Activated naive CD4-positive, alpha-beta T cell treated with anti-CD3 and anti-CD28 coated beads for 36 hours (primary cell): Measurements from ENCODE around the gene ZNF598. TPM values are rescaled to one million over a fixed set of nuclear protein-coding genes. Genes with fewer than 3 reads are reported as not detected.
"Not testable (repeated sequence)": the region's sequence is repeated elsewhere in the genome, so short reads cannot be mapped to it uniquely, and the experiment has no call there.

Experiments used
- CTCF ChIA-PET: fragments of 350-600 bp; sonication (Branson Sonifier 250); formaldehyde crosslinking; loops from one replicate; lab custom pipeline; 2021; ENCODE audit warnings: antibody characterized with exemption; lab: Charles Lee
- DNase-seq: peaks from one replicate; pipeline ENCODE4 v3.0.0-alpha.2; 2020
- H3K27ac Mint-ChIP-seq: one replicate; pipeline ENCODE4 v1.8.0; 2021; ENCODE audit warnings: mild to moderate bottlenecking, mixed read lengths
- H3K27me3 Mint-ChIP-seq: one replicate; pipeline ENCODE4 v1.8.0; 2021; ENCODE audit warnings: low read depth, mixed read lengths
- H3K36me3 Mint-ChIP-seq: one replicate; pipeline ENCODE4 v1.8.0; 2021; ENCODE audit warnings: low read depth, mixed read lengths
- H3K4me1 Mint-ChIP-seq: one replicate; pipeline ENCODE4 v1.8.0; 2021; ENCODE audit warnings: low read depth, mixed read lengths
- H3K4me3 Mint-ChIP-seq: one replicate; pipeline ENCODE4 v1.8.0; 2021; ENCODE audit warnings: mild to moderate bottlenecking, moderate library complexity, mixed read lengths
- H3K9me3 Mint-ChIP-seq: one replicate; pipeline ENCODE4 v1.8.0; 2021; ENCODE audit warnings: mixed read lengths
- intact Hi-C: fragments of 100-400 bp; cut with micrococcal nuclease; formaldehyde crosslinking; loops from one replicate; pipeline ENCODE4 v1.15.1; 2023
- total RNA-seq, 2 experiments: library from RNA; stranded (reverse); gene quantifications; one replicate each; pipeline ENCODE4 v1.2.3, GENCODE V29; 2021

Gene ZNF598
- total RNA-seq, 2 experiments from 2014 or later, result 88.8 to 93.5 TPM

- intact Hi-C loops, result no loop called here
- H3K27me3 Mint-ChIP-seq, result no peaks in the 10 kb centered on the region
- CTCF ChIA-PET, result no interaction called here
- DNase-seq, result peak; percentile 30
- H3K36me3 Mint-ChIP-seq, result peaks cover 44% of the 10 kb centered on the region
- H3K9me3 Mint-ChIP-seq, result no peaks in the 10 kb centered on the region
- H3K27ac Mint-ChIP-seq, result peak overlapping the region; percentile 62
- H3K4me1 Mint-ChIP-seq, result peaks cover 42% of the 10 kb centered on the region
- H3K4me3 Mint-ChIP-seq, result peak overlapping the region; percentile 97
These were observed 48.0 kb downstream of the ZNF598 start for GRCh38 chr16:1961651-1962067.

- H3K27ac Mint-ChIP-seq, result peak overlapping the region; percentile 87
- peak; percentile 44 for DNase-seq
- peaks cover 43% of the 10 kb centered on the region for H3K36me3 Mint-ChIP-seq
- CTCF ChIA-PET, result interaction anchor here (1.0 kb wide), 1 partner anchor 14 kb away, joined by 3 read pairs; no protein-coding TSS in a partner anchor
- no peaks in the 10 kb centered on the region for H3K9me3 Mint-ChIP-seq
- peaks cover 41% of the 10 kb centered on the region for H3K4me1 Mint-ChIP-seq
- no peaks in the 10 kb centered on the region for H3K27me3 Mint-ChIP-seq
- intact Hi-C loops, result no loop called here
- H3K4me3 Mint-ChIP-seq, result peak overlapping the region; percentile 96
These were observed 48.7 kb downstream of the ZNF598 start for GRCh38 chr16:1960665-1961630.

GRCh38 chr16:1959269-1960039, 50.2 kb downstream of the ZNF598 start, which contains the start of gene NDUFB10:
TSS of gene NDUFB10 (plus strand) at chr16:1959538. CDS start at chr16:1959625, 87 bp downstream.
- intact Hi-C loops, result loop anchor here (1.0 kb wide), 2 partner anchors 12 to 16 kb away; partner anchors contain the start of gene MSRB1
- Mint-ChIP-seq H3K36me3 (peaks cover 34% of the 10 kb centered on the region), H3K27ac (peak within 1 kb of the TSS; percentile 87), H3K9me3 (no peaks in the 10 kb centered on the region), H3K4me1 (peaks cover 36% of the 10 kb centered on the region), H3K4me3 (peak within 1 kb of the TSS; percentile 96), H3K27me3 (no peaks in the 10 kb centered on the region)
- DNase-seq, result peak; percentile 91
- CTCF ChIA-PET, result no interaction called here

GRCh38 chr16:1958715-1959268, 50.8 kb downstream of the ZNF598 start:
- Mint-ChIP-seq H3K4me1 (peaks cover 33% of the 10 kb centered on the region), H3K36me3 (peaks cover 29% of the 10 kb centered on the region), H3K9me3 (no peaks in the 10 kb centered on the region), H3K27ac (no peak overlapping the region), H3K4me3 (peak overlapping the region; percentile 96), H3K27me3 (no peaks in the 10 kb centered on the region)
- no peak for DNase-seq
- CTCF ChIA-PET, result interaction anchor here (0.6 kb wide), 1 partner anchor 636 kb away, joined by 3 read pairs; no protein-coding TSS in a partner anchor
- intact Hi-C loops, result loop anchor here (1.0 kb wide), 2 partner anchors 13 to 15 kb away; partner anchors contain the start of gene MSRB1

- H3K27me3 Mint-ChIP-seq, DNase-seq, intact Hi-C loops, H3K4me3 Mint-ChIP-seq, H3K9me3 Mint-ChIP-seq, H3K27ac Mint-ChIP-seq: not testable (repeated sequence)
- CTCF ChIA-PET, result interaction anchor here (1.1 kb wide), 1 partner anchor 34 kb away, joined by 3 read pairs; no protein-coding TSS in a partner anchor
- Mint-ChIP-seq H3K36me3 (peaks cover 22% of the 10 kb centered on the region), H3K4me1 (peaks cover 28% of the 10 kb centered on the region)
These were observed 51.5 kb downstream of the ZNF598 start for GRCh38 chr16:1958143-1958491.

- intact Hi-C loops, H3K27ac Mint-ChIP-seq, DNase-seq, H3K4me3 Mint-ChIP-seq, H3K9me3 Mint-ChIP-seq, H3K27me3 Mint-ChIP-seq: not testable (repeated sequence)
- Mint-ChIP-seq H3K36me3 (peaks cover 17% of the 10 kb centered on the region), H3K4me1 (peaks cover 22% of the 10 kb centered on the region)
- CTCF ChIA-PET, result interaction anchor here (1.1 kb wide), 1 partner anchor 34 kb away, joined by 3 read pairs; no protein-coding TSS in a partner anchor
These were observed 52.0 kb downstream of the ZNF598 start for GRCh38 chr16:1957434-1958142.

GRCh38 chr16:1953734-1954133, 55.9 kb downstream of the ZNF598 start:
- CTCF ChIA-PET, result interaction anchor here (0.8 kb wide), 1 partner anchor 10 kb away, joined by 4 read pairs; the partner anchor contains the start of gene MSRB1
- Mint-ChIP-seq H3K36me3 (no peaks in the 10 kb centered on the region), H3K27me3 (no peaks in the 10 kb centered on the region), H3K9me3 (no peaks in the 10 kb centered on the region), H3K4me1 (no peaks in the 10 kb centered on the region), H3K4me3 (no peak overlapping the region), H3K27ac (no peak overlapping the region)
- intact Hi-C loops, result no loop called here
- no peak for DNase-seq

- intact Hi-C loops, result no loop called here
- DNase-seq, result no peak
- H3K27me3 Mint-ChIP-seq, result no peaks in the 10 kb centered on the region
- no peak overlapping the region for H3K27ac Mint-ChIP-seq
- CTCF ChIA-PET, result no interaction called here
- H3K36me3 Mint-ChIP-seq, result no peaks in the 10 kb centered on the region
- H3K4me1 Mint-ChIP-seq, result peaks cover 2% of the 10 kb centered on the region
- no peak overlapping the region for H3K4me3 Mint-ChIP-seq
- no peaks in the 10 kb centered on the region for H3K9me3 Mint-ChIP-seq
These were observed 59.1 kb downstream of the ZNF598 start for GRCh38 chr16:1950559-1950958.

GRCh38 chr16:1950047-1950446, 59.6 kb downstream of the ZNF598 start:
- Mint-ChIP-seq H3K4me3 (no peak overlapping the region), H3K36me3 (no peaks in the 10 kb centered on the region), H3K4me1 (peaks cover 2% of the 10 kb centered on the region), H3K27me3 (no peaks in the 10 kb centered on the region), H3K9me3 (no peaks in the 10 kb centered on the region), H3K27ac (no peak overlapping the region)
- CTCF ChIA-PET, result no interaction called here
- intact Hi-C loops, result no loop called here
- no peak for DNase-seq

- Mint-ChIP-seq H3K4me3 (no peak overlapping the region), H3K27me3 (no peaks in the 10 kb centered on the region), H3K27ac (no peak overlapping the region), H3K36me3 (no peaks in the 10 kb centered on the region), H3K9me3 (no peaks in the 10 kb centered on the region), H3K4me1 (peaks cover 3% of the 10 kb centered on the region)
- CTCF ChIA-PET, result no interaction called here
- DNase-seq, result no peak
- intact Hi-C loops, result no loop called here
These were observed 60.1 kb downstream of the ZNF598 start for GRCh38 chr16:1949507-1949906.
